Gastroesophageal sphincter (tissue), 3 donors: ENCODE data around the gene SLC10A6.

ENCODE experiments used
- CTCF ChIP-seq, 4 experiments: fragments of 200-600 bp in 2 of 4; fragments of 450-650 bp in 2 of 4; sonication (generic) in 1 of 4; IDR thresholded peaks; one replicate each; pipeline ENCODE4 v1.5.1; 2017 to 2019; ENCODE audit warnings: antibody characterized with exemption in 4 of 4, mild to moderate bottlenecking in 2 of 4, moderate library complexity in 2 of 4
- EP300 ChIP-seq: sonication (generic); formaldehyde crosslinking; IDR thresholded peaks from one replicate; pipeline ENCODE4 v1.6.1; 2017; ENCODE audit warnings: antibody characterized with exemption, mild to moderate bottlenecking
- POLR2A ChIP-seq, 2 donors: fragments of 450-650 bp; IDR thresholded peaks; one replicate each; pipeline ENCODE4 v1.6.1; 2017; ENCODE audit warnings: antibody characterized with exemption in 2 of 2, mild to moderate bottlenecking in 2 of 2, moderate library complexity in 1 of 2
- POLR2AphosphoS5 ChIP-seq: sonication (generic); formaldehyde crosslinking; IDR thresholded peaks from one replicate; pipeline ENCODE4 v1.6.1; 2017; ENCODE audit warnings: antibody characterized with exemption

GRCh38 chr4:86853209-86853608, 4.0 kb upstream of the SLC10A6 start:
- TF ChIP-seq POLR2AphosphoS5, result no peak
- no peak for TF ChIP-seq CTCF (IDR thresholded peaks at IDR 0.05)
- TF ChIP-seq POLR2A (IDR thresholded peaks at IDR 0.05), result no peak
- no peak for TF ChIP-seq EP300
